ENCODE measurements around the gene PRDM16. TPM values are rescaled to one million over a fixed set of nuclear protein-coding genes. Genes with fewer than 3 reads are reported as not detected.

Gene PRDM16
- polyA plus RNA-seq, 1 donor (not counting 4 experiments of a cell fraction or from before 2014, with no cell fraction given), result 0.05 TPM

DNA sequence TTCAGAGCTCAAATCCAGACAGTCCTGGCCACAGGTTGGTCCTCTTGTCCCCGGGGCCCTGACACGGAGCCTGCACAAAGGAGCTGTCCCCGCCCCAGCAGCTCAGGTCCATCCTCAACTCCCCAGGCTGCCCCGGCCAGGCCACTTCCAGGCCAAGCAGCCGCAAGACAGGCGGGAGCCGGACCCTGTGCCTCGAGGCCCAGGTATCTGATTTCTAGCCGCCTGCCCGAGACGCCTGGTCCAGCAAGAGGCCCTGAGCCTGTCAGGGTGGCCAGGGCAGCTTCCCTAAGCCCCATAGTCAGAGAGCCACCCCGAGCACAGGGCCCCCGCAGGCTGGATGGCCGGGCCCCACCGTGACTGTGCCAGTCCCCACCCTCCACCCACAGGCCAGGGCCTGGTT lies 165.3 kb downstream of the PRDM16 start:
- no peaks in the 10 kb centered on the region for H3K79me2 ChIP-seq (ENCODE audit: control insufficient read depth, insufficient read depth, low read length)
- H3K9ac ChIP-seq (ENCODE audit: control insufficient read depth, extremely low read depth, insufficient read depth, low read length), result no peak overlapping the region
- DNase-seq (ENCODE audit: low read depth, low spot score), result no peak
- dilution Hi-C loops (cut with MboI; ENCODE audit: extremely low pct_ligation_motif_present, low sequenced_read_pairs), result no loop called here
- no peaks in the 10 kb centered on the region for H3K4me1 ChIP-seq (ENCODE audit: control insufficient read depth, extremely low read depth, insufficient read depth, low read length)
- no peak overlapping the region for H3K27ac ChIP-seq (ENCODE audit: control insufficient read depth, insufficient read depth, low read length)
- peaks cover 4% of the 10 kb centered on the region for H3K9me3 ChIP-seq (ENCODE audit: control insufficient read depth, low read depth, low read length)
- TF ChIP-seq EZH2 (IDR thresholded peaks at IDR 0.05; ENCODE audit: low read length), result no peak
- TF ChIP-seq, protein P1, sequence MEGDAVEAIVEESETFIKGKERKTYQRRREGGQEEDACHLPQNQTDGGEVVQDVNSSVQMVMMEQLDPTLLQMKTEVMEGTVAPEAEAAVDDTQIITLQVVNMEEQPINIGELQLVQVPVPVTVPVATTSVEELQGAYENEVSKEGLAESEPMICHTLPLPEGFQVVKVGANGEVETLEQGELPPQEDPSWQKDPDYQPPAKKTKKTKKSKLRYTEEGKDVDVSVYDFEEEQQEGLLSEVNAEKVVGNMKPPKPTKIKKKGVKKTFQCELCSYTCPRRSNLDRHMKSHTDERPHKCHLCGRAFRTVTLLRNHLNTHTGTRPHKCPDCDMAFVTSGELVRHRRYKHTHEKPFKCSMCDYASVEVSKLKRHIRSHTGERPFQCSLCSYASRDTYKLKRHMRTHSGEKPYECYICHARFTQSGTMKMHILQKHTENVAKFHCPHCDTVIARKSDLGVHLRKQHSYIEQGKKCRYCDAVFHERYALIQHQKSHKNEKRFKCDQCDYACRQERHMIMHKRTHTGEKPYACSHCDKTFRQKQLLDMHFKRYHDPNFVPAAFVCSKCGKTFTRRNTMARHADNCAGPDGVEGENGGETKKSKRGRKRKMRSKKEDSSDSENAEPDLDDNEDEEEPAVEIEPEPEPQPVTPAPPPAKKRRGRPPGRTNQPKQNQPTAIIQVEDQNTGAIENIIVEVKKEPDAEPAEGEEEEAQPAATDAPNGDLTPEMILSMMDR (optimal IDR thresholded peaks at IDR 0.05 in 1 of 3, IDR thresholded peaks at IDR 0.05 in 1 of 3, conservative IDR thresholded peaks at IDR 0.05 in 1 of 3; ENCODE audit: extremely low read depth in 1 of 3, insufficient read depth in 2 of 3, low read length in 3 of 3), result no peak
- H3K27me3 ChIP-seq (ENCODE audit: control insufficient read depth, extremely low read depth, insufficient read depth, low read length), result no peaks in the 10 kb centered on the region
- no peaks in the 10 kb centered on the region for H4K20me1 ChIP-seq (ENCODE audit: control insufficient read depth, extremely low read depth, insufficient read depth, low read length)
- H2AFZ ChIP-seq (ENCODE audit: control insufficient read depth, low read length), result no peak overlapping the region
- H3K4me3 ChIP-seq (ENCODE audit: control insufficient read depth in 2 of 3, extremely low read depth in 1 of 3, insufficient read depth in 2 of 3, low read depth in 1 of 3, low read length in 3 of 3), result no peak overlapping the region
- no peaks in the 10 kb centered on the region for H3K36me3 ChIP-seq (ENCODE audit: control insufficient read depth in 2 of 2, extremely low read depth in 1 of 2, insufficient read depth in 2 of 2, low read length in 2 of 2)
- no peak overlapping the region for H3K4me2 ChIP-seq (ENCODE audit: control insufficient read depth, extremely low read depth, insufficient read depth, low read depth, low read length)
- no peak for FAIRE-seq
- no peaks in the 10 kb centered on the region for H3K9me1 ChIP-seq (ENCODE audit: control insufficient read depth, extremely low read depth, insufficient read depth, low read length)

DNA sequence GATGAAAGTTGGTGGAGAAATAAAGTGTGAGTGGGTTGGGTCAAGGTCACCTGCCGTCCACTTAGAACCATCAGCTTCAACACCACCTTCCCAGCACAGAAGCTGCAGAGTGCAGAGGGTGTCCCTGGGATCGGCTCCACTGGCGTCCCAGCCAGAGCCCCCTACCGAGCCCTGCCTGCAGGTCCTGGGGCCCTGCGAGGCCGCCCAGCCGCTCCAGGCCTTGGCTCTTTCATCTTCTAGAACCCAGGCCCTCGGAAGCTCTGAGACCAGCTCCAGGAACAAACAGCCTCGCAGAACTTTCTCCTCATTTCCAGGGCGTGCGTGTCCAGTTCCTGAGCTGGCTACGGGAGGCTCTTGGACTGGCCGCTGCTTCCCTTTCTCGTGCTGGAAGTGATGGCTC lies 166.0 kb downstream of the PRDM16 start:
- Histone ChIP-seq H3K4me3 (ENCODE audit: control insufficient read depth in 2 of 3, extremely low read depth in 1 of 3, insufficient read depth in 2 of 3, low read depth in 1 of 3, low read length in 3 of 3) (no peak overlapping the region), H4K20me1 (ENCODE audit: control insufficient read depth, extremely low read depth, insufficient read depth, low read length) (no peaks in the 10 kb centered on the region), H3K36me3 (ENCODE audit: control insufficient read depth in 2 of 2, extremely low read depth in 1 of 2, insufficient read depth in 2 of 2, low read length in 2 of 2) (no peaks in the 10 kb centered on the region), H3K27me3 (ENCODE audit: control insufficient read depth, extremely low read depth, insufficient read depth, low read length) (no peaks in the 10 kb centered on the region), H2AFZ (ENCODE audit: control insufficient read depth, low read length) (no peak overlapping the region), H3K79me2 (ENCODE audit: control insufficient read depth, insufficient read depth, low read length) (no peaks in the 10 kb centered on the region), H3K9me3 (ENCODE audit: control insufficient read depth, low read depth, low read length) (peaks cover 4% of the 10 kb centered on the region), H3K9ac (ENCODE audit: control insufficient read depth, extremely low read depth, insufficient read depth, low read length) (no peak overlapping the region), H3K27ac (ENCODE audit: control insufficient read depth, insufficient read depth, low read length) (no peak overlapping the region), H3K4me2 (ENCODE audit: control insufficient read depth, extremely low read depth, insufficient read depth, low read depth, low read length) (no peak overlapping the region), H3K9me1 (ENCODE audit: control insufficient read depth, extremely low read depth, insufficient read depth, low read length) (no peaks in the 10 kb centered on the region), H3K4me1 (ENCODE audit: control insufficient read depth, extremely low read depth, insufficient read depth, low read length) (no peaks in the 10 kb centered on the region)
- FAIRE-seq (no peak), DNase-seq (ENCODE audit: low read depth, low spot score) (no peak)
- dilution Hi-C loops (cut with MboI; ENCODE audit: extremely low pct_ligation_motif_present, low sequenced_read_pairs), result no loop called here
- TF ChIP-seq, protein P1 (optimal IDR thresholded peaks at IDR 0.05 in 1 of 3, IDR thresholded peaks at IDR 0.05 in 1 of 3, conservative IDR thresholded peaks at IDR 0.05 in 1 of 3; ENCODE audit: extremely low read depth in 1 of 3, insufficient read depth in 2 of 3, low read length in 3 of 3), result no peak
- no peak for TF ChIP-seq EZH2 (IDR thresholded peaks at IDR 0.05; ENCODE audit: low read length)
